Activated CD8-positive, alpha-beta memory T cell treated with anti-CD3 and anti-CD28 coated beads, Interleukin-2, amount 50 U/mL, for 48 hours (primary cell): ENCODE results near the gene MEF2B.
A peak's percentile ranks its signal among the peaks of the same experiment; 100 is the strongest.
"Not testable (repeated sequence)": the region's sequence is repeated elsewhere in the genome, so short reads cannot be mapped to it uniquely, and the experiment has no call there.

Experiments
- DNase-seq: peaks from one replicate; pipeline ENCODE4 v3.0.0-alpha.2; 2020

Gene MEF2B

GRCh38 chr19:19192910-19193423 lies 22.9 kb upstream of the MEF2B start:
- DNase-seq, result no peak

GRCh38 chr19:19192078-19192882 lies 22.2 kb upstream of the MEF2B start, which contains the start of the genes BORCS8 and RFXANK:
Gene BORCS8, minus strand, starts transcription at chr19:19192152. Its CDS starts 35 bp downstream, at chr19:19192117.
Gene RFXANK, plus strand, starts transcription at chr19:19192258. Its CDS starts 1,689 bp downstream, at chr19:19193947.
- peak; percentile 98 for DNase-seq

- no peak for DNase-seq
Observed at GRCh38 chr19:19191768-19192077, 21.7 kb upstream of the MEF2B start.

- DNase-seq, result no peak
Observed at GRCh38 chr19:19186742-19187141, 16.7 kb upstream of the MEF2B start.

- peak; percentile 72 for DNase-seq
Observed at GRCh38 chr19:19185853-19186740, 16.0 kb upstream of the MEF2B start.

- no peak for DNase-seq
Observed at GRCh38 chr19:19181488-19181998, 11.5 kb upstream of the MEF2B start.

- DNase-seq, result no peak
Observed at GRCh38 chr19:19179548-19180441, 9.7 kb upstream of the MEF2B start.

- no peak for DNase-seq
Observed at GRCh38 chr19:19176950-19177349, 6.9 kb upstream of the MEF2B start.

GRCh38 chr19:19173243-19173642 lies 3.2 kb upstream of the MEF2B start:
- not testable (repeated sequence) for DNase-seq

GRCh38 chr19:19171821-19172532 lies 1.9 kb upstream of the MEF2B start:
- DNase-seq, result no peak

GRCh38 chr19:19170873-19171672 lies 1.0 kb upstream of the MEF2B start:
- no peak for DNase-seq

GRCh38 chr19:19169236-19170052 lies 619 bp downstream of the MEF2B start:
- no peak for DNase-seq

GRCh38 chr19:19167612-19168011 lies 2.5 kb downstream of the MEF2B start:
- no peak for DNase-seq

GRCh38 chr19:19165396-19165795 lies 4.7 kb downstream of the MEF2B start:
- no peak for DNase-seq

GRCh38 chr19:19162495-19162894 lies 7.6 kb downstream of the MEF2B start:
- no peak for DNase-seq

- DNase-seq, result no peak
Observed at GRCh38 chr19:19160461-19161035, 9.5 kb downstream of the MEF2B start.

- DNase-seq, result no peak
Observed at GRCh38 chr19:19159534-19159933, 10.5 kb downstream of the MEF2B start.

- no peak for DNase-seq
Observed at GRCh38 chr19:19157808-19158207, 12.3 kb downstream of the MEF2B start.

GRCh38 chr19:19155495-19156219 lies 14.4 kb downstream of the MEF2B start:
- DNase-seq, result no peak
